CD14-positive monocyte (primary cell): ENCODE data around the gene TNFRSF4. TPM values are rescaled to one million over a fixed set of nuclear protein-coding genes. Genes with fewer than 3 reads are reported as not detected.

Experiments used
- DNase-seq, 3 donors: peaks; one replicate each; pipeline ENCODE4 v3.0.0-alpha.2; 2011 to 2022
- H2AFZ ChIP-seq: 2 replicates; pipeline ENCODE4 v1.6.0; 2012; ENCODE audit warnings: mild to moderate bottlenecking, low read depth, low read length, inconsistent platforms; ENCODE audit not compliant: insufficient read depth, poor library complexity, severe bottlenecking
- H3K27ac ChIP-seq, 2 donors: 1 replicate in 1 of 2; 2 replicates in 1 of 2; pipeline ENCODE4 v1.5.1; 2012 to 2013; ENCODE audit warnings: low read length in 2 of 2, control low read depth in 1 of 2, inconsistent platforms in 1 of 2, low read depth in 1 of 2, mild to moderate bottlenecking in 1 of 2
- H3K27me3 ChIP-seq, 2 donors: one replicate each; pipeline versions ENCODE4 v1.6.0 to v1.6.1; 2011 to 2013; ENCODE audit warnings: low read length in 2 of 2; ENCODE audit not compliant: control insufficient read depth in 2 of 2, insufficient read depth in 2 of 2
- H3K36me3 ChIP-seq, 2 donors: replicated peaks in 1 of 2; 1 replicate in 1 of 2; 2 replicates in 1 of 2; pipeline versions ENCODE4 v1.5.1 to v1.6.1; 2012 to 2013; ENCODE audit warnings: low read length in 2 of 2, control low read depth in 1 of 2, inconsistent platforms in 1 of 2, mild to moderate bottlenecking in 1 of 2; ENCODE audit not compliant: insufficient read depth in 2 of 2, control insufficient read depth in 1 of 2
- H3K4me1 ChIP-seq, 2 donors: 1 replicate in 1 of 2; 2 replicates in 1 of 2; pipeline versions ENCODE4 v1.5.1 to v1.6.1; 2012 to 2013; ENCODE audit warnings: low read length in 2 of 2, control low read depth in 1 of 2, inconsistent platforms in 1 of 2, mild to moderate bottlenecking in 1 of 2, moderate library complexity in 1 of 2; ENCODE audit not compliant: insufficient read depth in 2 of 2, control insufficient read depth in 1 of 2
- H3K4me2 ChIP-seq: replicated peaks from 2 replicates; pipeline ENCODE3; 2012; ENCODE audit warnings: low read length, moderate library complexity, mild to moderate bottlenecking; ENCODE audit not compliant: poor library complexity, severe bottlenecking; ENCODE audit errors: extremely low read depth
- H3K4me3 ChIP-seq, 3 experiments: fragments of 200-600 bp in 1 of 3; sonication (generic) in 1 of 3; replicated peaks in 1 of 3; 1 replicate in 2 of 3; 2 replicates in 1 of 3; pipeline ENCODE4 v1.5.1; 2011 to 2013; ENCODE audit warnings: low read length in 3 of 3, mild to moderate bottlenecking in 3 of 3, control low read depth in 2 of 3, low read depth in 2 of 3, inconsistent platforms in 1 of 3, moderate library complexity in 1 of 3
- H3K79me2 ChIP-seq: 2 replicates; pipeline ENCODE4 v1.6.0; 2012; ENCODE audit warnings: mild to moderate bottlenecking, control low read depth, inconsistent platforms, low read length, moderate library complexity; ENCODE audit not compliant: insufficient read depth
- H3K9ac ChIP-seq: 2 replicates; pipeline ENCODE4 v1.6.0; 2017; ENCODE audit warnings: low read length, mild to moderate bottlenecking; ENCODE audit not compliant: insufficient read depth, poor library complexity, severe bottlenecking
- H3K9me3 ChIP-seq, 2 donors: replicated peaks in 1 of 2; 1 replicate in 1 of 2; 2 replicates in 1 of 2; pipeline versions ENCODE4 v1.5.1 to v1.6.1; 2012 to 2013; ENCODE audit warnings: low read length in 2 of 2, control low read depth in 1 of 2; ENCODE audit not compliant: control insufficient read depth in 1 of 2, insufficient read depth in 1 of 2
- H4K20me1 ChIP-seq: 2 replicates; pipeline ENCODE4 v1.6.0; 2012; ENCODE audit warnings: mild to moderate bottlenecking, low read length, control low read depth, moderate library complexity; ENCODE audit not compliant: insufficient read depth
- H3K27ac Mint-ChIP-seq, 7 donors: one replicate each; pipeline ENCODE4 v1.8.0; 2020; ENCODE audit warnings: mild to moderate bottlenecking in 7 of 7, mixed read lengths in 7 of 7, moderate library complexity in 6 of 7, inconsistent platforms in 2 of 7
- H3K27me3 Mint-ChIP-seq, 3 donors: one replicate each; pipeline ENCODE4 v1.8.0; 2021 to 2022; ENCODE audit warnings: low read depth in 3 of 3, mild to moderate bottlenecking in 3 of 3, mixed read lengths in 3 of 3, moderate library complexity in 3 of 3, inconsistent platforms in 1 of 3
- H3K36me3 Mint-ChIP-seq, 2 donors: one replicate each; pipeline ENCODE4 v1.8.0; 2020; ENCODE audit warnings: mixed read lengths in 2 of 2, inconsistent platforms in 1 of 2, mild to moderate bottlenecking in 1 of 2
- H3K4me1 Mint-ChIP-seq: one replicate; pipeline ENCODE4 v1.8.0; 2020; ENCODE audit warnings: mild to moderate bottlenecking, mixed read lengths
- H3K4me3 Mint-ChIP-seq, 2 donors: one replicate each; pipeline ENCODE4 v1.8.0; 2020; ENCODE audit warnings: mild to moderate bottlenecking in 2 of 2, mixed read lengths in 2 of 2, moderate library complexity in 1 of 2
- H3K9me3 Mint-ChIP-seq, 7 donors: one replicate each; pipeline ENCODE4 v1.8.0; 2020 to 2022; ENCODE audit warnings: mixed read lengths in 7 of 7, mild to moderate bottlenecking in 6 of 7, moderate library complexity in 6 of 7, inconsistent platforms in 2 of 7
- CTCF ChIP-seq: fragments of 200-600 bp; IDR thresholded peaks from one replicate; pipeline ENCODE4 v1.8.0; 2022; ENCODE audit warnings: antibody characterized with exemption, mild to moderate bottlenecking
- WGBS: methylation state at CpG from one replicate; pipeline ENCODE4 v1.1.5; 2013; ENCODE audit warnings: missing lambda C conversion rate; ENCODE audit not compliant: insufficient coverage; 5-methylcytosine and 5-hydroxymethylcytosine counted together
- intact Hi-C, 2 donors: fragments of 100-400 bp; cut with micrococcal nuclease; formaldehyde crosslinking; loops; one replicate each; pipeline versions ENCODE4 v1.15.0 to v1.15.1; 2023
- polyA plus RNA-seq, 3 donors: library from polyadenylated mRNA; depleted of rRNA in 1 of 3; unstranded in 2 of 3; stranded (reverse) in 1 of 3; fragments of 300-500 nt in 2 of 3; fragments of >200 nt in 1 of 3; fragmentation: Illumina TruSeq in 2 of 3; gene quantifications; 1 replicate in 2 of 3; 2 replicates in 1 of 3; pipeline ENCODE4 v1.2.3, GENCODE V29; 2012 to 2021

Gene TNFRSF4
- polyA plus RNA-seq, 3 donors, result 0.05 TPM; not detected in 2

GRCh38 chr1:1240348-1240732 is 26.4 kb upstream of the TNFRSF4 start:
- H2AFZ ChIP-seq, result no peak overlapping the region
- H3K36me3 ChIP-seq, result no peaks in the 10 kb centered on the region
- H3K9ac ChIP-seq, result no peak overlapping the region
- H3K4me3 ChIP-seq, result no peak overlapping the region
- Mint-ChIP-seq H3K4me3 (no peak overlapping the region), H3K27ac (no peak overlapping the region), H3K27me3 (peaks cover 0 to 40% (median 1%) of the 10 kb centered on the region in 3 donors), H3K9me3 (peaks cover 0 to 2% (median 0%) of the 10 kb centered on the region in 7 donors), H3K4me1 (no peaks in the 10 kb centered on the region), H3K36me3 (no peaks in the 10 kb centered on the region)
- H3K4me2 ChIP-seq, result no peak overlapping the region
- no peaks in the 10 kb centered on the region for H3K4me1 ChIP-seq
- H3K79me2 ChIP-seq, result no peaks in the 10 kb centered on the region
- no peaks in the 10 kb centered on the region for H4K20me1 ChIP-seq
- TF ChIP-seq CTCF, result no peak
- no peak for DNase-seq
- no CpG with 5 or more reads among the region's 11 CpGs for WGBS
- H3K27me3 ChIP-seq, result peaks cover 0 to 8% of the 10 kb centered on the region in 2 donors
- no peak overlapping the region for H3K27ac ChIP-seq
- no peaks in the 10 kb centered on the region for H3K9me3 ChIP-seq
- intact Hi-C loops, result no loop called here

GRCh38 chr1:1239614-1240347 is 25.8 kb upstream of the TNFRSF4 start:
- H3K27ac Mint-ChIP-seq, result no peak overlapping the region
- no peak for DNase-seq
- no peaks in the 10 kb centered on the region for H3K4me1 Mint-ChIP-seq
- Histone ChIP-seq H3K9me3 (no peaks in the 10 kb centered on the region), H3K4me1 (no peaks in the 10 kb centered on the region), H3K9ac (no peak overlapping the region), H3K27me3 (peaks cover 0 to 6% of the 10 kb centered on the region in 2 donors), H3K79me2 (no peaks in the 10 kb centered on the region), H3K27ac (no peak overlapping the region), H3K36me3 (no peaks in the 10 kb centered on the region), H3K4me2 (no peak overlapping the region), H4K20me1 (no peaks in the 10 kb centered on the region), H2AFZ (no peak overlapping the region), H3K4me3 (no peak overlapping the region)
- H3K36me3 Mint-ChIP-seq, result no peaks in the 10 kb centered on the region
- peaks cover 0 to 2% (median 0%) of the 10 kb centered on the region in 7 donors for H3K9me3 Mint-ChIP-seq
- WGBS, result 64% methylated on average over 22 of the region's 30 CpGs
- intact Hi-C loops, result loop anchor here in 1 of 2 donors (10.0 kb wide), 1 partner anchor 205 kb away; no protein-coding TSS in a partner anchor
- no peak for TF ChIP-seq CTCF
- no peak overlapping the region for H3K4me3 Mint-ChIP-seq
- peaks cover 0 to 38% (median 1%) of the 10 kb centered on the region in 3 donors for H3K27me3 Mint-ChIP-seq
